Gastrocnemius medialis (tissue), 4 donors: ENCODE data around the gene FNDC11. TPM values are rescaled to one million over a fixed set of nuclear protein-coding genes. Genes with fewer than 3 reads are reported as not detected.

Source experiments
- ATAC-seq, 2 donors: fragments of 150-250 bp; one replicate each; pipeline ENCODE4 v1.9.1; 2016
- DNase-seq, 2 donors: peaks; one replicate each; pipeline ENCODE4 v3.0.0-alpha.2; 2019
- H3K27ac ChIP-seq, 4 donors: fragments of 200-600 bp; sonication (generic); 1 replicate in 1 of 4; 2 replicates in 3 of 4; pipeline ENCODE4 v1.5.1; 2016 to 2018; ENCODE audit warnings: mild to moderate bottlenecking in 2 of 4, moderate library complexity in 1 of 4
- H3K27me3 ChIP-seq, 3 donors: fragments of 200-600 bp; sonication (generic) in 2 of 3; 1 replicate in 1 of 3; 2 replicates in 2 of 3; pipeline versions ENCODE4 v1.5.1 to v1.6.0; 2016 to 2019; ENCODE audit warnings: mild to moderate bottlenecking in 1 of 3, moderate library complexity in 1 of 3
- H3K36me3 ChIP-seq, 2 donors: fragments of 200-600 bp; sonication (generic) in 1 of 2; one replicate each; pipeline ENCODE4 v1.5.1; 2017 to 2018
- H3K4me1 ChIP-seq, 2 donors: fragments of 200-600 bp; sonication (generic) in 1 of 2; one replicate each; pipeline ENCODE4 v1.5.1; 2016 to 2017; ENCODE audit warnings: mild to moderate bottlenecking in 2 of 2
- H3K4me3 ChIP-seq, 4 donors: fragments of 200-600 bp; sonication (generic) in 3 of 4; 1 replicate in 1 of 4; 2 replicates in 3 of 4; pipeline ENCODE4 v1.5.1; 2016 to 2019; ENCODE audit warnings: mild to moderate bottlenecking in 2 of 4
- H3K9me3 ChIP-seq, 3 donors: fragments of 200-600 bp; sonication (generic) in 2 of 3; 1 replicate in 1 of 3; 2 replicates in 2 of 3; pipeline ENCODE4 v1.5.1; 2016 to 2019
- CTCF ChIP-seq, 5 experiments: fragments of 450-650 bp in 3 of 5; fragments of 200-600 bp in 2 of 5; sonication (generic) in 2 of 5; IDR thresholded peaks in 4 of 5; conservative IDR thresholded peaks in 1 of 5; 1 replicate in 4 of 5; 2 replicates in 1 of 5; pipeline ENCODE4 v1.5.1; 2016 to 2019; ENCODE audit warnings: antibody characterized with exemption in 5 of 5, mild to moderate bottlenecking in 3 of 5, moderate library complexity in 3 of 5
- POLR2A ChIP-seq, 2 donors: fragments of 450-650 bp; IDR thresholded peaks; one replicate each; pipeline ENCODE4 v1.6.1; 2017; ENCODE audit warnings: antibody characterized with exemption in 2 of 2, mild to moderate bottlenecking in 2 of 2, moderate library complexity in 2 of 2
- in situ Hi-C, 4 donors: fragments of 200-750 bp; cut with MboI; loops; one replicate each; pipeline versions ENCODE4 v1.15.0 to v1.8.0; 2017; ENCODE audit warnings: low sequenced_read_pairs in 4 of 4
- intact Hi-C: fragments of 100-400 bp; cut with DNase I; formaldehyde crosslinking; loops from one replicate; pipeline ENCODE4 v1.15.1; 2023; ENCODE audit warnings: low total_unique reads
- total RNA-seq, 4 donors: library from RNA; depleted of rRNA; stranded (reverse); fragments of >200 nt; gene quantifications; one replicate each; pipeline versions ENCODE4 v1.1.0 to v1.2.3, GENCODE V29; 2016

Gene FNDC11
- total RNA-seq, 4 donors from 2014 or later: 0.13 TPM; not detected in 3

- Histone ChIP-seq H3K4me1 (peaks cover 0 to 4% of the 10 kb centered on the region in 2 donors), H3K9me3 (no peaks in the 10 kb centered on the region), H3K36me3 (no peaks in the 10 kb centered on the region), H3K4me3 (no peak overlapping the region), H3K27ac (no peak overlapping the region), H3K27me3 (peaks cover 4 to 10% (median 8%) of the 10 kb centered on the region in 3 donors)
- no peak for TF ChIP-seq CTCF (IDR thresholded peaks at IDR 0.05 in 4 of 5, conservative IDR thresholded peaks at IDR 0.05 in 1 of 5)
- TF ChIP-seq POLR2A (IDR thresholded peaks at IDR 0.05): no peak
- intact Hi-C loops: no loop called here
- DNase-seq (no peak), ATAC-seq (no peak)
- in situ Hi-C loops: loop anchor here in 1 of 4 donors (25.0 kb wide), 1 partner anchor 96 kb away; the partner anchor contains the start of gene GMEB2
Measured at GRCh38 chr20:63541371-63541770, 12.6 kb upstream of the FNDC11 start.

- ATAC-seq (no peak), DNase-seq (no peak)
- intact Hi-C loops: no loop called here
- Histone ChIP-seq H3K4me1 (peaks cover 0 to 4% of the 10 kb centered on the region in 2 donors), H3K27ac (no peak overlapping the region), H3K27me3 (peaks cover 6 to 10% (median 9%) of the 10 kb centered on the region in 3 donors), H3K36me3 (no peaks in the 10 kb centered on the region), H3K9me3 (no peaks in the 10 kb centered on the region), H3K4me3 (no peak overlapping the region)
- in situ Hi-C loops: loop anchor here in 1 of 4 donors (25.0 kb wide), 1 partner anchor 95 kb away; the partner anchor contains the start of gene GMEB2
- no peak for TF ChIP-seq CTCF (IDR thresholded peaks at IDR 0.05 in 4 of 5, conservative IDR thresholded peaks at IDR 0.05 in 1 of 5)
- no peak for TF ChIP-seq POLR2A (IDR thresholded peaks at IDR 0.05)
Measured at GRCh38 chr20:63542031-63542559, 11.9 kb upstream of the FNDC11 start.

- Histone ChIP-seq H3K27me3 (peaks cover 6 to 15% (median 13%) of the 10 kb centered on the region in 3 donors), H3K9me3 (no peaks in the 10 kb centered on the region), H3K36me3 (no peaks in the 10 kb centered on the region), H3K4me3 (no peak overlapping the region), H3K4me1 (peaks cover 0 to 4% of the 10 kb centered on the region in 2 donors), H3K27ac (no peak overlapping the region)
- ATAC-seq (no peak), DNase-seq (no peak)
- no peak for TF ChIP-seq POLR2A (IDR thresholded peaks at IDR 0.05)
- no peak for TF ChIP-seq CTCF (IDR thresholded peaks at IDR 0.05 in 4 of 5, conservative IDR thresholded peaks at IDR 0.05 in 1 of 5)
- in situ Hi-C loops: loop anchor here in 1 of 4 donors (25.0 kb wide), 1 partner anchor 95 kb away; the partner anchor contains the start of gene GMEB2
- intact Hi-C loops: no loop called here
Measured at GRCh38 chr20:63542696-63543095, 11.3 kb upstream of the FNDC11 start.

- peaks cover 0 to 2% of the 10 kb centered on the region in 2 donors for H3K4me1 ChIP-seq
- no peaks in the 10 kb centered on the region for H3K9me3 ChIP-seq
- H3K27me3 ChIP-seq: peaks cover 10 to 18% (median 18%) of the 10 kb centered on the region in 3 donors
- DNase-seq (no peak), ATAC-seq (no peak)
- TF ChIP-seq POLR2A (IDR thresholded peaks at IDR 0.05): no peak
- intact Hi-C loops: no loop called here
- in situ Hi-C loops: loop anchor here in 1 of 4 donors (25.0 kb wide), 1 partner anchor 94 kb away; the partner anchor contains the start of gene GMEB2
- no peak overlapping the region for H3K27ac ChIP-seq
- H3K4me3 ChIP-seq: no peak overlapping the region
- H3K36me3 ChIP-seq: no peaks in the 10 kb centered on the region
Measured at GRCh38 chr20:63543131-63543530, 10.8 kb upstream of the FNDC11 start.

- Histone ChIP-seq H3K27me3 (peaks cover 16 to 24% (median 24%) of the 10 kb centered on the region in 3 donors), H3K9me3 (no peaks in the 10 kb centered on the region), H3K4me3 (no peak overlapping the region), H3K27ac (no peak overlapping the region), H3K36me3 (no peaks in the 10 kb centered on the region), H3K4me1 (no peaks in the 10 kb centered on the region)
- DNase-seq (no peak), ATAC-seq (no peak)
- TF ChIP-seq POLR2A (IDR thresholded peaks at IDR 0.05) (no peak), CTCF (IDR thresholded peaks at IDR 0.05 in 4 of 5, conservative IDR thresholded peaks at IDR 0.05 in 1 of 5) (no peak)
- intact Hi-C loops (no loop called here), in situ Hi-C loops (loop anchor here in 1 of 4 donors (25.0 kb wide), 1 partner anchor 94 kb away; the partner anchor contains the start of gene GMEB2)
Measured at GRCh38 chr20:63543733-63544132, 10.2 kb upstream of the FNDC11 start.
